DMS 273 (cell line): ENCODE data around the gene MC1R.
A peak's percentile ranks its signal among the peaks of the same experiment; 100 is the strongest.
"Not testable (repeated sequence)": the region's sequence is repeated elsewhere in the genome, so short reads cannot be mapped to it uniquely, and the experiment has no call there.

Experiments used
- DNase-seq: peaks from one replicate; lab custom pipeline; 2025; ENCODE audit not compliant: unreplicated experiment; lab: John Stamatoyannopoulos, UW

MC1R gene

DNA sequence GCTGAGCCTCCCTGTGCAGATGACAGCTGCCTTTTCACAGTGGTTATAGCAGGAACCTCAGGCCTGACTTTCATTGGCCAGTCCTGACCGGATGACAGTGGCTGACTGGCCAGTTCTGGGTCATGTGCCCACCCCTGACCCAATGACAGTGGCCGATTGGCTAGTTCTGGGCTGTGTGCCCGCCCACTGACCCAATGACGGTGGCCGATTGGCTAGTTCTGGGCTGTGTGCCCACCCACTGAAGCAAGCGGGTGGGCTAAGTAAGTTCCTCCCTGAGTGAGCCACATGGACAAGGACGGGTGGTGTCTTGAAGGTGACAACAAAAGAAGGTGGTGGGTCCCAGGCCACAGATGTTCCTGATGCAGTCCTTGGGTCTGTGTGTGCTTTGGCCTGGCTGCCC is 39.4 kb downstream of the MC1R start:
- peak; percentile 58 for DNase-seq

- no peak for DNase-seq
Observed at GRCh38 chr16:89958596-89958995, 39.9 kb downstream of the MC1R start.

GRCh38 chr16:89960966-89961365 is 42.3 kb downstream of the MC1R start:
- DNase-seq = no peak

GRCh38 chr16:89961920-89962319 is 43.3 kb downstream of the MC1R start:
- DNase-seq = no peak

DNA sequence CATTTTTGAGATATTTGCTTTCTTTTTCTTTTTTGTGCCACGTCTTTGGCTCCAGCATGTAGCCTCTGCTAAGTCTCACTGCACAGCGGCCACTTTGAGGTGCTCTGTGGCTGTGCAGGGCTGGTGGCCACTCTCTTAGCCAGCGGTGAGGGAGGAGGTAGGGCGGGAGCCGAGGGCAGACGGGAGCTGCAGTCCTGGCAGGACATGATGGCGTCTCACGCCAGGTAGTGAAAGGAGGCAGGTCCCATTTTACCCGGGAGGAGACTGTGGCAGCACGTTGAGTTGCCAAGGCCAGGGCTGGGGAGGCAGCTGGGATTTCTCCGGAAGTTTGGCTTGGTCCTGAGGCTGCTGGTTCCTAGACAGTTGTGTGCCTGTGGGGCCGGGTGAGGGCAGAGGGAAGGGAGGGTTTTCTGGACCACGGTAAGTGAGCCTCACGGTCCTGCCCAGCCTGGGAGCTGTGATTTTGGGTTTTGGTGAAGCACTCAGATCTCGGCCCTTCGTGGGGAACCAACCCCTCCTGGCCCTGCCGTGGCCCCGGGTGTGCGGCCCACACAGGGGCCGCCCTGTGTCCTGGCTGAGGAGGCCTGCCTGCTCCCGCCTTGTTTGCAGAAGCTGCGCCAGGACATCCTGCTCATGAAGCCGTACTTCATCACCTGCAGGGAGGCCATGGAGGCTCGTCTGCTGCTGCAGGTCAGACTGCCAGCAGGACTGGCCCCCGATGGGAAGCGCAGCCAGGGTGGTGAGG is 44.3 kb downstream of the MC1R start:
- no peak for DNase-seq

DNA sequence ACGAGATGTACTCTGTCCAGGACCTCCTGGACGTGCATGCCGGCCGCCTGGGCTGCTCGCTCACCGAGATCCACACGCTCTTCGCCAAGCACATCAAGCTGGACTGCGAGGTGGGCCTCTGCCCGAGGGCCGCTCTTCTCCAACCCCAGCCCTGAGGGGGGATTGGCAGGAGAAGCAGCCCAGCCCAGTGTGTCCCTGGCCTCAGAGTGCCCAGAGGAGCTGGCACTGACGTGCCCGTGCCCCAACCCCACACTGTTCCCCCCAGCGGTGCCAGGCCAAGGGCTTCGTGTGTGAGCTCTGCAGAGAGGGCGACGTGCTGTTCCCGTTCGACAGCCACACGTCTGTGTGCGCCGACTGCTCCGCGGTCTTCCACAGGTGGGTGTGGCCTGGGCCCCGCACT is 45.5 kb downstream of the MC1R start:
- DNase-seq = no peak

DNA sequence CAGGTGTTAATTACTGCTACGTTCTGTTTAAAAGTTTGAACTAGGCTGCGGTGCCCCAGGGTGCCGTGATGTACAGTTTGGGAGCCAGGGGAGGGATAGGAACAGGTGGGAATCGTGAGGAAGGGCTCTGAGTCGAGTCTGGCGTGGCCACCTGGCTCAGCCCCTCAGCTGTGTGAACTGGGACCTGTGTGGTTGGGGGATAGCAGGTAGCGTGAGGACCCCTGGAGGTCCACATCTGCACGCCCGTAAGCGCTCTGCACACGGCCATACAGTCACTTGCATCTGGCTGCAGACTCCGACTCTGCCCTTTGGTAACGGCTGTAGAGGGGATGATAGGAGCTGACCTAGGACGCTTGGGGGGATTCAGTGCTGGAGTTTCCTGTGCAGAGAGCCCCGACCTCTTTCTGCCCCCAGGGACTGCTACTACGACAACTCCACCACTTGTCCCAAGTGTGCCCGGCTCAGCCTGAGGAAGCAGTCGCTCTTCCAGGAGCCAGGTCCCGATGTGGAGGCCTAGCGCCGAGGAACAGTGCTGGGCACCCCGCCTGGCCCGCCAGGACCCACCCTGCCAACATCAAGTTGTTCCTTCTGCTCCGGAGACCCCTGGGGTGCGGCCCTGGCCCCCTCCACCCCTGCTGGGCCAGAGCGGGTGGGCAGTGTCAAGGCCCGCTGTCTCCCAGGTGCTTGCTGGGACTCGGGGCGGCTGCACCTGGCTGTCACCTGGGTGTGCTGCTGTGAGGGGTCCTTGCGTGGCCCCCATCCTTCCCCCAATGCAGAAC is 47.0 kb downstream of the MC1R start:
- no peak for DNase-seq

GRCh38 chr16:89966756-89967155 is 48.1 kb downstream of the MC1R start:
- no peak for DNase-seq

GRCh38 chr16:89967436-89967835 is 48.8 kb downstream of the MC1R start:
- not testable (repeated sequence) for DNase-seq

DNA sequence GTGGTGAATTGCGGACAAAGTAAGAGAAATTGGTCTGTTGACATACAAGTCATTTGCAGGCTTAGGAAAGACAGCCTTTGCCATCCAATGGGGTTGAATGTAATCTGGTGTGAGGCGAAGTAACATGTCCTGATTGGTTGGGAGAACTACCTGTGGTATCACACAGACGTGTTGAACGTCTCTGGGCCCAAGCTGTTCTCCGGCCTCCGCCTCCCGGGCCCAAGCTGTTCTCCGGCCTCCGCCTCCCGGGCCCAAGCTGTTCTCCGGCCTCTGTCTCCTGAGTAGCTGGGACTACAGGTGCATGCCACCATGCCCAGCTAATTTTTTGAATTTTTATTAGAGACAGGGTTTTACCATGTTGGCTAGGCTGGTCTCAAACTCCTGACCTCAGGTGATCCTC is 49.4 kb downstream of the MC1R start:
- DNase-seq = peak; percentile 25

DNA sequence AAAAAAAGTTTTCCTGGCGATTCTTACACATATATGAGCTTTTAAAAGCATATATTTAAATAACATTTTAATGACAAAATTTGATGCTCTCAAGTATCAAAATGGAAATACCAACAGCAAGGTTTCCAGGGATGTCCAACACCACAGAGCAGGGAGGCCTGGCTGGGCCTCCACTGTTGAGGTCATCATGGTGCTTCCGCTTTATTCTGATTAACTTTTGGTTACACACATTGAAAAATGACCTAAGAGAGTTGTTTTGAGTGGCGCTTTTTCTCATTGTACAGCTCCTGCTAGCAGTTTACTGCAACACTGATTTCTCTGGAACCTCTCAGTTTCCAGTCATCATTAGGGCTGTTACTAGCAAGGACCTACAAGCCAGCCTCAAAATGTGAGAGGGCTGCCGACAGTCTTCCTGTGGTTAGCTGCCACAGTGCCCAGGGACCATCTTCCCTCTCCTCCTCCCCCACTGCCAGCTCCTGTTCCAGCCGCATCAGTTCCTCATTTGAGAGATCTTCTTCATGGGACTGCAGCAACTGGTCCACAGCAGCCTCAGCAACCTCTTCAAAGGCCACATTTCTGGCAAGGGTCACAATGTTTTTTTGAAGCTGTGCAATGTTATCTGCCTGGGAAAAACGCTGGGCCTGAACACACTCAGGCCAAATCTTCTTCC is 51.2 kb downstream of the MC1R start:
- no peak for DNase-seq
